ENCODE data around the gene ZNF232. TPM values are rescaled to one million over a fixed set of nuclear protein-coding genes. Genes with fewer than 3 reads are reported as not detected.

The ZNF232 gene
- total and polyA plus RNA-seq, 2 of the 13 experiments (the other 11 are each of a cell fraction or from before 2014, with no cell fraction given), result 7.8 to 28.7 TPM

- peak; percentile 43; the same call in 1 of the 2 replicates for TF ChIP-seq ZNF768 (CRISPR knock-in tag; IDR thresholded peaks at IDR 0.05)
- TF ChIP-seq ZNF569 (CRISPR knock-in tag; IDR thresholded peaks at IDR 0.05; ENCODE audit: borderline replicate concordance), result peak; percentile 87; the same call in 1 of the 2 replicates
- TF ChIP-seq ZBTB7B (CRISPR knock-in tag; IDR thresholded peaks at IDR 0.05), result no peak
- TF ChIP-seq ZMAT5 (CRISPR knock-in tag; IDR thresholded peaks at IDR 0.05; ENCODE audit: borderline replicate concordance, low read depth), result no peak
- peak; percentile 4; the same call in 1 of the 2 replicates for TF ChIP-seq ZBTB10 (CRISPR knock-in tag; IDR thresholded peaks at IDR 0.05; ENCODE audit: borderline replicate concordance)
- TF ChIP-seq CHCHD3 (CRISPR knock-in tag; IDR thresholded peaks at IDR 0.05), result peak; percentile 76; the same call in 1 of the 2 replicates
- no peak for TF ChIP-seq ZNF496 (CRISPR knock-in tag; IDR thresholded peaks at IDR 0.05; ENCODE audit: insufficient replicate concordance)
- TF ChIP-seq ZNF17 (CRISPR knock-in tag; IDR thresholded peaks at IDR 0.05), result no peak
- peak; percentile 38; the same call in 1 of the 2 replicates for TF ChIP-seq RERE (CRISPR knock-in tag; IDR thresholded peaks at IDR 0.05; ENCODE audit: low read depth)
- TF ChIP-seq SMYD3 (CRISPR knock-in tag; IDR thresholded peaks at IDR 0.05), result no peak
- TF ChIP-seq ZKSCAN8 (CRISPR knock-in tag; IDR thresholded peaks at IDR 0.05; ENCODE audit: borderline replicate concordance), result no peak
- peak; percentile 49 for TF ChIP-seq BCL6 (CRISPR knock-in tag; IDR thresholded peaks at IDR 0.05)
- peak; percentile 90 for TF ChIP-seq ZNF619 (CRISPR knock-in tag; IDR thresholded peaks at IDR 0.05)
- TF ChIP-seq ZNF703 (CRISPR knock-in tag; IDR thresholded peaks at IDR 0.05; ENCODE audit: borderline replicate concordance), result no peak
- TF ChIP-seq FOSL2 (CRISPR knock-in tag; IDR thresholded peaks at IDR 0.05), result no peak; the same call in 1 of the 2 replicates
- TF ChIP-seq ZNF543 (CRISPR knock-in tag; IDR thresholded peaks at IDR 0.05), result peak; percentile 19; the same call in 1 of the 2 replicates
- TF ChIP-seq NFIB (CRISPR knock-in tag; IDR thresholded peaks at IDR 0.05; ENCODE audit: borderline replicate concordance), result no peak
- TF ChIP-seq FOXM1 (CRISPR knock-in tag; IDR thresholded peaks at IDR 0.05), result 0 out of 2 replicates have a peak, but pooled peaks have one; percentile 60
- TF ChIP-seq TRIM24 (CRISPR knock-in tag; IDR thresholded peaks at IDR 0.05), result no peak
- TF ChIP-seq ZNF883 (CRISPR knock-in tag; IDR thresholded peaks at IDR 0.05; ENCODE audit: not compliant biosample characterization), result peak; percentile 83
These were observed at the start of gene ZNF232 (continued) for GRCh38 chr17:5111402-5112204.
